ENCODE results near the gene MAP3K5. TPM values are rescaled to one million over a fixed set of nuclear protein-coding genes. Genes with fewer than 3 reads are reported as not detected.

MAP3K5 gene
- total RNA-seq, 1 experiment from 2014 or later = 15.8 TPM

- intact Hi-C loops (cut with micrococcal nuclease; ENCODE audit: unreplicated experiment) = no loop called here
- CTCF ChIA-PET = no interaction called here
- H3K4me3 Mint-ChIP-seq (ENCODE audit: low read depth, unreplicated experiment) = no peak overlapping the region
- DNase-seq = no peak
- no peaks in the 10 kb centered on the region for H3K36me3 Mint-ChIP-seq (ENCODE audit: insufficient read depth, unreplicated experiment)
- no peaks in the 10 kb centered on the region for H3K4me1 Mint-ChIP-seq (ENCODE audit: low read depth, unreplicated experiment)
- no peak overlapping the region for H3K27ac Mint-ChIP-seq (ENCODE audit: unreplicated experiment)
- BruUV-seq (replicated peaks) = no TSS peak
- H3K27me3 Mint-ChIP-seq (ENCODE audit: unreplicated experiment) = no peaks in the 10 kb centered on the region
- H3K9me3 Mint-ChIP-seq (ENCODE audit: low read depth, unreplicated experiment) = no peaks in the 10 kb centered on the region
- TF ChIP-seq CTCF (IDR thresholded peaks at IDR 0.05; ENCODE audit: unreplicated experiment) = no peak
Observed at GRCh38 chr6:136654086-136654485, 138.2 kb downstream of the MAP3K5 start.

GRCh38 chr6:136652656-136653055, 139.6 kb downstream of the MAP3K5 start:
- Mint-ChIP-seq H3K9me3 (ENCODE audit: low read depth, unreplicated experiment) (no peaks in the 10 kb centered on the region), H3K27ac (ENCODE audit: unreplicated experiment) (no peak overlapping the region), H3K27me3 (ENCODE audit: unreplicated experiment) (no peaks in the 10 kb centered on the region), H3K36me3 (ENCODE audit: insufficient read depth, unreplicated experiment) (no peaks in the 10 kb centered on the region), H3K4me3 (ENCODE audit: low read depth, unreplicated experiment) (no peak overlapping the region), H3K4me1 (ENCODE audit: low read depth, unreplicated experiment) (no peaks in the 10 kb centered on the region)
- intact Hi-C loops (cut with micrococcal nuclease; ENCODE audit: unreplicated experiment) = no loop called here
- CTCF ChIA-PET = no interaction called here
- BruUV-seq (replicated peaks) = no TSS peak
- TF ChIP-seq CTCF (IDR thresholded peaks at IDR 0.05; ENCODE audit: unreplicated experiment) = no peak
- DNase-seq = no peak

GRCh38 chr6:136651982-136652381, 140.3 kb downstream of the MAP3K5 start:
- CTCF ChIA-PET = no interaction called here
- no peak overlapping the region for H3K4me3 Mint-ChIP-seq (ENCODE audit: low read depth, unreplicated experiment)
- no peaks in the 10 kb centered on the region for H3K9me3 Mint-ChIP-seq (ENCODE audit: low read depth, unreplicated experiment)
- no peaks in the 10 kb centered on the region for H3K27me3 Mint-ChIP-seq (ENCODE audit: unreplicated experiment)
- no peak for TF ChIP-seq CTCF (IDR thresholded peaks at IDR 0.05; ENCODE audit: unreplicated experiment)
- no peak overlapping the region for H3K27ac Mint-ChIP-seq (ENCODE audit: unreplicated experiment)
- BruUV-seq (replicated peaks) = no TSS peak
- DNase-seq = no peak
- intact Hi-C loops (cut with micrococcal nuclease; ENCODE audit: unreplicated experiment) = no loop called here
- no peaks in the 10 kb centered on the region for H3K36me3 Mint-ChIP-seq (ENCODE audit: insufficient read depth, unreplicated experiment)
- no peaks in the 10 kb centered on the region for H3K4me1 Mint-ChIP-seq (ENCODE audit: low read depth, unreplicated experiment)

GRCh38 chr6:136647363-136647852, 144.9 kb downstream of the MAP3K5 start:
- no peaks in the 10 kb centered on the region for H3K36me3 Mint-ChIP-seq (ENCODE audit: insufficient read depth, unreplicated experiment)
- no peaks in the 10 kb centered on the region for H3K9me3 Mint-ChIP-seq (ENCODE audit: low read depth, unreplicated experiment)
- no TSS peak for BruUV-seq (replicated peaks)
- no peak overlapping the region for H3K4me3 Mint-ChIP-seq (ENCODE audit: low read depth, unreplicated experiment)
- intact Hi-C loops (cut with micrococcal nuclease; ENCODE audit: unreplicated experiment) = loop anchor here (10.0 kb wide), 1 partner anchor 277 kb away; the partner anchor contains the start of gene SLC35D3
- H3K27me3 Mint-ChIP-seq (ENCODE audit: unreplicated experiment) = no peaks in the 10 kb centered on the region
- no peaks in the 10 kb centered on the region for H3K4me1 Mint-ChIP-seq (ENCODE audit: low read depth, unreplicated experiment)
- CTCF ChIA-PET = interaction anchor here (0.6 kb wide), 1 partner anchor 1310 kb away, joined by 3 read pairs; no protein-coding TSS in a partner anchor
- no peak for TF ChIP-seq CTCF (IDR thresholded peaks at IDR 0.05; ENCODE audit: unreplicated experiment)
- no peak for DNase-seq
- H3K27ac Mint-ChIP-seq (ENCODE audit: unreplicated experiment) = no peak overlapping the region
